ENCODE measurements around the gene CEP97.

CEP97 gene

DNA sequence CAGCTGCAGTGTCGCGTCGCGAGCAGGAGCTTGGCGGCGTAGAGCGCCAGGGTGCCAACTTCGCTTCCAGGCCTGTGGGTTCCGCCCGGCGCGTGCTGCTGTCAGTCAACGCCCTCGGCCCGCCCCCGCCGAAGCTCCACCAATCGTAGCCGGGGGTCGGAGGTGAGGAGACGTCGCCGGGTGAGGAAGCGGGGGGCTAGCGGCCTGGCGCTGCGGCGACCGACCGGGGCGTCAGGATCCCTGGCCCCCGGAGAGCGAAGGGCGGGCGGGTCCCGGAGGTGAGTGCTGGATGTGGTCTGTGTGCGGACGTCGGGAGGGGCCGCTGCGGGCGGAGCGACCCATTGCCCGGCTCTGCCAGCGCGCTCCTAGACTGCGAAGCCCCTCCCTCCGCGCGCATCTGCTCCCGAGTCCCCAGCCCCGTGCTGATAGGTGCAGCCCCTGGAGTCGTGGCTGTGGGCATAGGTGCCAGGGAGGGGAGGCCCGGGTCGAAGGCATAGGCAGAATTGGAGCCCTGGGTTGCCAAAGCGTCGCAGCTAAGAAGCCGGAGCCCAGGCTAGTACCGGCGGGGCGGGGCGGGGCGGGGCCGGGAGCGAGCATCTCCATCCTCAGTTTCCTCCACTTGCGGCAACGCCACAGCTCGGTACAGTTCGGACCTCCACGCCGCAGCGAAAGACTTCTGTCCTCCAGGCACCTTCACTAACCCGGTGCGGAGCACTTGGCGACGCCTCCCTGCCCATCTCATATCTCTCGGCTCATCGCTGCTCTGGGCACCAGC, 54.8 kb downstream of the CEP97 start, which contains the start of gene NXPE3:
NXPE3 (plus strand) TSS at position 165 of the 775 bp plus-strand sequence. CDS start 6,386 bp downstream, outside the sequence.
- peak; percentile 93 for DNase-seq

GRCh38 chr3:101779822-101780381, 55.5 kb downstream of the CEP97 start:
- DNase-seq = no peak

DNA sequence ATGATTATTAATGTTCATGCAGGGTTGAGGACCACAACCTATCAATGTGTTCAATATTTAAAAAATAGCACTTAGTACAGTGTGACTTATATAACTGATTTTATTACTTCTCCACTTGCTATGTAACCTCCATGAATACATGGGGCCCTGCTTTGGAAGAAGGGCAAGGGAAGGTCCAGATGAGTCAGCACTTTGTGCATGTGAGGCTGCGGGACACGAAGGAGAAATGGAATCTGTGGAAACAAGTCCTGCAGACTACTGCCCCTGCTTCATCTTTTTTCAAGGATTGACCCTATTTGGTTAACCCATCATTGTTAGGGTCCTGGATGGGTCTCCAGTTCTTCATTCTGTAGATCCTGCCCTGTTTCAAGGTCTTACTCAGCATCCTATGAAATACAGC, 56.2 kb downstream of the CEP97 start:
- DNase-seq = no peak

- DNase-seq = no peak
These were observed 56.8 kb downstream of the CEP97 start for GRCh38 chr3:101781166-101781565.

DNA sequence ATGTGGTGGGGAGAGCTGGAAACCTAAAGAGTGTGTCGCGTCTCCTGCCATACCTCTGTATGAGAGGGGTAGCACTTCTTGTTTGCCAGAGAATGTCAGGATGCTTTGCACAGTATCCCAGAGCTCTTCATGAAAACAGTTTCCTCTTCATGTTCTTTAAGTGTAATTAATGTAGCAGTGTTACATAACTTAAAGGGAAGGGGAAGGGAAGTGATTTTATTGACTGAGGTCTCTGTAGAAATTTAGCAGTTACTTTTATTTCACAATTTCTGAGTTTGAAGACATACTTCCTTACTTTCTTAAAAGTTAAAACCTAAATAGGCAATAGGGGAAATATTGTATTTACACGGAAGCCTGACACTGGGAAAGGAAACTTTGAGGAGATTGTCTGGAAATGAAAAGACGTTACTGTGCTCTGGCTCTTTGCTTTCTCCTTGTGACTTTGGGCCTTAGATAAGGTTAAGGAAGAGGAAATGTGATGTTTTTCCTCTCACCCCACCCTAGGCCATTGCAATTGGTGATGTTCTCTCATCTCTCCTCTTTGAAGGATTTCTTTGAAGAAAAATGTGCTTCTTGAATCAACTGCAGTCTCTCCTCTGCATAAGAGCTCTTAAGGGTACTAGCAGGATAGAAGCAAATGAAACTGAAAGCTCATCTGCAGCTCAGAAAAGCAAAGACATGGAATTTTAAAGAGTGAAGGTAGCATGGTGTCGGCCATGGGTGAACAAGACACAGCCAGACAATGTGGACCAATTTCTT, 60.6 kb downstream of the CEP97 start:
- peak; percentile 18 for DNase-seq

- DNase-seq = no peak
These were observed 67.4 kb downstream of the CEP97 start for GRCh38 chr3:101791778-101792177.

- DNase-seq = no peak
These were observed 71.8 kb downstream of the CEP97 start for GRCh38 chr3:101796077-101796680.

DNA sequence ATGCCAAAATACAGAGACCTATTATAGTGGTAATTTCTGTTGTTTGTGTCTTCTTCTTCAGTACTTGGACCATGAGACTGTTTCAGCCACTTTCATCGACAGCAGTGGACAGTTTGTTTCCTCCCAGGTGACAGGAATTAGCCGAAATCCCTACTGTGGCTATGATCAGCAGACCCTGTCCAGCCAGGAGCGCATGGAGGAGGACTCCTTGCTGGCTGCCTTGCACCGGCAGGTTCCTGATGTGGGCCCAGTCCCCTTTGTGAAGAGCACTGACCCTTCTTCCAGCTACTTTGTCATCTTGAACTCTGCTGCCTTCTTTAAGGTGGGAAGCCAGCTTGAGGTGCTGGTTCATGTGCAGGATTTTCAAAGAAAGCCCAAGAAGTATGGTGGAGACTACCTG, 76.8 kb downstream of the CEP97 start:
- no peak for DNase-seq

DNA sequence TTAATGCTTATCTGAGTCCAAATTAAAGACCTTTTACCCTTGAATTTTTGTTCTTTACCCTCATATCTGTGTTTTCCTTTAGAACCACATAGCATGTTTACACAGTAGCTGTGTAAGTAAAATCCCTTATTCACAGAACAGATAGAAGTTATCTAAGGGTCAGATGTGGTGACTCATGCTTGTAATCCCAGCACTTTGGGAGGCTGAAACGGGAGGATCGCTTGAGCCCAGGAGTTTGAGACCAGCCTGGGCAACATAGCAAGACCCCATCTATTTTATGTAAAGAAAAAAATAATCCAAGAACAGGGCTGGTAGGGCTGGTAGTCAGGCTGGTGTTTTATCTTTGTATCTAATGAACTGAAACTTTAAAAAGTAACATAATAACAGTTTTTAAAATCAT, 77.8 kb downstream of the CEP97 start:
- no peak for DNase-seq

GRCh38 chr3:101803173-101803782, 78.9 kb downstream of the CEP97 start:
- DNase-seq = peak; percentile 81

- no peak for DNase-seq
These were observed 79.5 kb downstream of the CEP97 start for GRCh38 chr3:101803939-101804338.

GRCh38 chr3:101806491-101806890, 82.1 kb downstream of the CEP97 start:
- no peak for DNase-seq

- no peak for DNase-seq
These were observed 83.5 kb downstream of the CEP97 start for GRCh38 chr3:101807888-101808287.

- DNase-seq = peak; percentile 68
These were observed 85.0 kb downstream of the CEP97 start for GRCh38 chr3:101809178-101810021.

- peak; percentile 24 for DNase-seq
These were observed 85.6 kb downstream of the CEP97 start for GRCh38 chr3:101810022-101810418.

- no peak for DNase-seq
These were observed 87.5 kb downstream of the CEP97 start for GRCh38 chr3:101811875-101812274.

DNA sequence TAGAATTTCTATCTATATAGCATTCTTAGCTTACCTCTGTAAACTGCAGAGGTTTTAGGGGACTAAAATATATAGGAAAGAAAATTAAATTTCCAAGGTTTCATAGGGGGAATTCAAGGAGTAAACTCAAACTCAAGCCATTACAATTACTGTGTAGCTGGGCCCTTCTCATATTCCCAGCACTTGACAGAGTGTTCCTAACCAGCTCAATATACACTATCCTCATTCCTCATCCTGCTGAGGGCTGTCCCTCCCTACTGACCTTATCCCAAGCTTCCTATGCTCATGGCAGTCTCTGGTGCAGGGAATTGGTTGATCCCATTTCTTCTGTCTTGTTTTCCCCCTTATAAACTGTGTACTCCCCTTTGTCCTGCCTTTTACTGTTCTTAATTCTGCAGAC, 88.5 kb downstream of the CEP97 start:
- DNase-seq = no peak

- DNase-seq = peak; percentile 57
These were observed 89.5 kb downstream of the CEP97 start for GRCh38 chr3:101813817-101814440.

DNA sequence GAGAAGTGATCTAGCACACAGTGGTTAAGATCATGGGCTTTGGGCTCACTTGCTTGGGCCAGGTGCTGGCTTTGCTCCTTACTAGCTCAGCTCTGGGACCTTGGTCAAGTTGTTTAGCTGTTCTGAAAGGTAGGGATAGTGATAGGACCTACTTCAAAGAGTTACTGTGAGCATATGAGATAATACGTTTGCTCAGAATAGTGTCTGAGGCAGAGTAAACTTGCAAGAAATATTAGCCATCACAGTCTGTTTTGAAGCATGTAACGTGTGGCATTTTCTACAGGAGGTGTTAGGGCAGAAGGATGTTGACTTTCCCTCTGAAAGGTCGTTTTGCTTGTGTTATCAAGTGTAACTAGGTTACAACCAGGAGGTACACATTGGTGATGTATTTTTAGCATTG, 90.4 kb downstream of the CEP97 start:
- no peak for DNase-seq

DNA sequence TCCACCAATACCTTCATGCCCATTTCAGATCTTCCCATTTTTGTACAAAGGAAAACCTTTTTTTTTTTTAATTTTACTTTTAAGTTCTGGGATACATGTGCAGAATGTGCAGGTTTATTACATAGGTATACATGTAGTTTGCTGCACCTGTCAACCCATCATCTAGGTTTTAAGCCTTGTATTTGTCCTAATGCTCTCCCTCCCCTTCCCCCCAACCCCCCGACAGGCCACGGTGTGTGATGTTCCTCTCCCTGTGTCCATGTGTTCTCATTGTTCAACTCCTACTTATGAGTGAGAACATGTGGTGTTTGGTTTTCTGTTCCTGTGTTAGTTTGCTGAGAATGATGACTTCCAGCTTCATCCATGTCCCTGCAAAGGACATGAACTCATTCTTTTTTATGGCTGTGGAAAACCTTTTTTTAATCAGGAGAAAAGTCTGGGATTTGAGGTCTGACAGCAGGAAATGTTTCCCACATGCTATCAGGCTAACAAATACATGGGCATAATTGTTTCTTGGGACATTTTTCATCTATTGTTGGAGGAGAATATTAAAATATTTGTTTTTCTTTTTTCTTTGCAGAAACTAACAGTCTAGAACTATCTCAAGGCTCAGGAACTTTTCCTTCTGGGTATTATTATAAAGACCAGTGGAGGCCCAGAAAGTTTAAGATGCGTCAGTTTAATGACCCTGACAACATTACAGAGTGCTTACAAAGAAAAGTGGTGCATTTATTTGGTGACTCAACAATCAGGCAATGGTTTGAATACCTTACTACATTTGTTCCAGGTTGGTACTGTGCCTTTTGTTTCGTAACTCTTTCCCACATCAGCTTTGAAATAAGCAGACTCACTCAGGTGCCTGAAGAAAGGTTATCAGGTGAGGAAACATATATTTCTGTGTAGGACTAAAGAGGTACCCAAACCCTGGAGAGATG, 92.1 kb downstream of the CEP97 start:
- no peak for DNase-seq
